HEK293T (cell line): ENCODE results near the gene TUBB1.

Experiments
- ARNT ChIP-seq: fragments of 450-650 bp; IDR thresholded peaks from 2 replicates; pipeline ENCODE4 v1.6.1; 2017; ENCODE audit warnings: mild to moderate bottlenecking
- FOXK2 ChIP-seq: fragments of 450-650 bp; IDR thresholded peaks from 2 replicates; pipeline ENCODE4 v1.6.1; 2016; ENCODE audit warnings: mild to moderate bottlenecking

- TF ChIP-seq ARNT (no peak), FOXK2 (no peak)
Observed at GRCh38 chr20:59050437-59050836, 31.2 kb downstream of the TUBB1 start.
